ENCODE data around the gene GLI2. TPM values are rescaled to one million over a fixed set of nuclear protein-coding genes. Genes with fewer than 3 reads are reported as not detected.

Gene GLI2
- total and polyA plus RNA-seq, 2 donors from 2014 or later = 0.32 to 3.7 TPM

DNA sequence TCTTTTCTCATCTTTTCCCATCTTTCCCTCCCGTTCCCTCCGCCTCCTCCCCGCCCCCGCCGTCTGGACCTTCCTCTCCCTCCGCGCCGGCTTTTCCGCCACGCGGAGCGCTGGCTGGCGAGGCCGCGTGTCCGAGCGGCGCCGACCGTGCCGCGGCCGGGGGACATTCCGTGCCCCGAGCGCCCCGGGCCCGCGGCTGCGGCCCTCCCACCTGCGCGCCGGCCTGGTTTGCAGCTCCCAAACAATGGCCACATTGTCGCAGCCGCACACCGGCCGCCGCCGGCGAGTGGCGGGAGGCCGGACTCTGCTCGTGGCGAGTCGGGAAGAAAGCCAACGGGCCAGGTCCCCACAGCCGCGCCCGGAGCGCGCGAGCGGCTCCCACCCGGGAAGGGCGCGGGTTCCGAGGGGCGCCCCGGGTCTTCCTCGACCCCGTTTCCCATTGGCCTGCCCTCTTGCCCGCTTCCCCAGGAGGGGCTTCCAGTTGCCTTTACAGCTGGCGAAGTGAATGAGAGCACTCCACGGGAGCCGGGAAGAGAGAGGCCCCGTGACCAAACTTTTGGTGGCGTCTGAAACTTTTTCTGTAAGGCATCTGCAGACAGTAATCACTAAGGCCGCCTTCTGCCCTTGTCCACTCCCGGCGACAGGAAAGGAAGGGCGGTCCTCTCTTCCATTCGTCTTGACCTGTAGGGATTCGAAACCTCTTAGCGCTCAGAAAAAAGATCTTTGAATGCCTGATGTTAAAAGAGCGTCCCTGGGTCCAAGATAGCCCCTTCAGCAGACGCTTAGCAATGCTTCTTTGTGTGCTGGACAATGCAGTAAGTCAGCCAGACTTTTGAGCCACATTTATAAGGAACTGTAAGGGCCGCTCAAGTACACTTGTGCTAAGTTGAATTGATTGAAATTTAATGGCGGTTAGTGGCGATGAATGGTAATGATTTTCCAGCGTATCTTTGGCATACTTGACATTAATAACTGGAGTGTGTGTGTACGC lies 6.2 kb downstream of the GLI2 start:
- H3K4me1 ChIP-seq (ENCODE audit: control insufficient read depth in 2 of 3, insufficient read depth in 2 of 3, low read depth in 1 of 3, low read length in 3 of 3) = peaks cover 0 to 4% (median 3%) of the 10 kb centered on the region in 3 donors

DNA sequence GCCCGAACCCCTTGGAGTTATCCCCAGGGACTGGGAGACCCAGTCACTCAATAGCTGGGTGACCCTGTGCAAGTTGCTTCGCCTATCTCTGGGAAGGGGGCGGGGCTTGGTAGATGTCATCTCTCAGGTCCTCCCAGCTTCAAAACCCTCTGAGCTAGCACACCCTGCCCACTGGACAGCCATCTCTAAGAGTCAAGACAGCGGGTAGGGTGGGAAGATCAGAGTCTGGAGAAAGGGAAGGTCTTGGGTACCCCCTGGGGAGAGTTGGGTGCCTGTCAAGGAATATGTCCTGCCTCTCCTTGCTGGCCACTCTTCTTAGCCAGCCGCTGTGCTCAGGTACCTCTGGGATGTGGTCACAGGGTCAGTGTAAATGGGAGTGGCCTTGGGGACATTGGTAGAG lies 8.0 kb downstream of the GLI2 start:
- no peak for DNase-seq
- TF ChIP-seq, protein P1, sequence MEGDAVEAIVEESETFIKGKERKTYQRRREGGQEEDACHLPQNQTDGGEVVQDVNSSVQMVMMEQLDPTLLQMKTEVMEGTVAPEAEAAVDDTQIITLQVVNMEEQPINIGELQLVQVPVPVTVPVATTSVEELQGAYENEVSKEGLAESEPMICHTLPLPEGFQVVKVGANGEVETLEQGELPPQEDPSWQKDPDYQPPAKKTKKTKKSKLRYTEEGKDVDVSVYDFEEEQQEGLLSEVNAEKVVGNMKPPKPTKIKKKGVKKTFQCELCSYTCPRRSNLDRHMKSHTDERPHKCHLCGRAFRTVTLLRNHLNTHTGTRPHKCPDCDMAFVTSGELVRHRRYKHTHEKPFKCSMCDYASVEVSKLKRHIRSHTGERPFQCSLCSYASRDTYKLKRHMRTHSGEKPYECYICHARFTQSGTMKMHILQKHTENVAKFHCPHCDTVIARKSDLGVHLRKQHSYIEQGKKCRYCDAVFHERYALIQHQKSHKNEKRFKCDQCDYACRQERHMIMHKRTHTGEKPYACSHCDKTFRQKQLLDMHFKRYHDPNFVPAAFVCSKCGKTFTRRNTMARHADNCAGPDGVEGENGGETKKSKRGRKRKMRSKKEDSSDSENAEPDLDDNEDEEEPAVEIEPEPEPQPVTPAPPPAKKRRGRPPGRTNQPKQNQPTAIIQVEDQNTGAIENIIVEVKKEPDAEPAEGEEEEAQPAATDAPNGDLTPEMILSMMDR (IDR thresholded peaks at IDR 0.05; ENCODE audit: borderline replicate concordance, extremely low read depth, insufficient read depth) = no peak
- H3K27me3 ChIP-seq (ENCODE audit: control insufficient read depth, insufficient read depth, low read length) = peaks cover 3% of the 10 kb centered on the region
- H3K9me3 ChIP-seq (ENCODE audit: control insufficient read depth in 2 of 3, insufficient read depth in 1 of 3, low read length in 3 of 3) = no peaks in the 10 kb centered on the region
- no peak overlapping the region for H3K9ac ChIP-seq (ENCODE audit: low read length in 3 of 3)
- peaks cover 0 to 4% (median 2%) of the 10 kb centered on the region in 3 donors for H3K4me1 ChIP-seq (ENCODE audit: control insufficient read depth in 2 of 3, insufficient read depth in 2 of 3, low read depth in 1 of 3, low read length in 3 of 3)
- H3K27ac ChIP-seq (ENCODE audit: low read depth in 2 of 2, low read length in 2 of 2) = no peak overlapping the region
- H3K36me3 ChIP-seq (ENCODE audit: control insufficient read depth in 2 of 3, insufficient read depth in 3 of 3, low read length in 3 of 3) = no peaks in the 10 kb centered on the region
- no peak for FAIRE-seq
- intact Hi-C loops (cut with DNase I) = no loop called here
- no peak overlapping the region for H3K4me3 ChIP-seq (ENCODE audit: low read length in 3 of 3)

More for the DNA sequence above, 6.2 kb downstream of the GLI2 start:
- DNase-seq (peak in 1 of 5 donors; percentile 59), FAIRE-seq (no peak)
- Histone ChIP-seq H3K36me3 (ENCODE audit: control insufficient read depth in 2 of 3, insufficient read depth in 3 of 3, low read length in 3 of 3) (no peaks in the 10 kb centered on the region), H3K27ac (ENCODE audit: low read depth in 2 of 2, low read length in 2 of 2) (peak overlapping the region in 1 of 2 donors; percentile 8), H3K9ac (ENCODE audit: low read length in 3 of 3) (no peak overlapping the region), H3K27me3 (ENCODE audit: control insufficient read depth, insufficient read depth, low read length) (peaks cover 3% of the 10 kb centered on the region), H3K4me3 (ENCODE audit: low read length in 3 of 3) (no peak overlapping the region), H3K9me3 (ENCODE audit: control insufficient read depth in 2 of 3, insufficient read depth in 1 of 3, low read length in 3 of 3) (no peaks in the 10 kb centered on the region)
- TF ChIP-seq, protein P1 (IDR thresholded peaks at IDR 0.05; ENCODE audit: borderline replicate concordance, extremely low read depth, insufficient read depth) = no peak
- intact Hi-C loops (cut with DNase I) = no loop called here

DNA sequence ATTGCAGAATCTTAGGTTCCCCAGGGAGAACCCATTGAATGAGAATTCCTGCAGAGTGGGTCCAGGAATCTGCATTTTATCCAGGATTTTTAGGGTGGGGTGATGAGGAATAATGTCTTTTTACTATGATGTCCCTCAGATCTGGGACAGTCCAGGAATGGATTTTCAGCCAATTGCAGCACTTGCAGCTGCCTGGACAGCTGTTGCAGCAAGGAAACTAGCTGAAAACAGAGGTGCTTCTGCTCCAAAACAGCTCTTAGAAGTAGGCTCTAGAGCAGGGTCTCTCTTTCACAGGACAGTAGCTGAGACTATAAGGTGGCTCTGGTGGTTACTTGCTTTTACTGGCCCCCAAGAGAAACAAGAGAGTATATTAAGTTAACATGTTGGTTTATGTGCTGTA lies 9.1 kb downstream of the GLI2 start:
- intact Hi-C loops (cut with DNase I) = no loop called here
- Histone ChIP-seq H3K9ac (ENCODE audit: low read length in 3 of 3) (no peak overlapping the region), H3K27ac (ENCODE audit: low read depth in 2 of 2, low read length in 2 of 2) (no peak overlapping the region), H3K27me3 (ENCODE audit: control insufficient read depth, insufficient read depth, low read length) (peaks cover 3% of the 10 kb centered on the region), H3K4me3 (ENCODE audit: low read length in 3 of 3) (no peak overlapping the region), H3K4me1 (ENCODE audit: control insufficient read depth in 2 of 3, insufficient read depth in 2 of 3, low read depth in 1 of 3, low read length in 3 of 3) (peaks cover 0 to 2% (median 0%) of the 10 kb centered on the region in 3 donors), H3K9me3 (ENCODE audit: control insufficient read depth in 2 of 3, insufficient read depth in 1 of 3, low read length in 3 of 3) (no peaks in the 10 kb centered on the region), H3K36me3 (ENCODE audit: control insufficient read depth in 2 of 3, insufficient read depth in 3 of 3, low read length in 3 of 3) (no peaks in the 10 kb centered on the region)
- DNase-seq (no peak), FAIRE-seq (no peak)
- TF ChIP-seq, protein P1 (IDR thresholded peaks at IDR 0.05; ENCODE audit: borderline replicate concordance, extremely low read depth, insufficient read depth) = no peak

All from kidney (tissue), 14 donors.